ENCODE data around the gene SLC16A12.
A peak's percentile ranks its signal among the peaks of the same experiment; 100 is the strongest.
"Not testable (repeated sequence)": the region's sequence is repeated elsewhere in the genome, so short reads cannot be mapped to it uniquely, and the experiment has no call there.

Gene SLC16A12

DNA sequence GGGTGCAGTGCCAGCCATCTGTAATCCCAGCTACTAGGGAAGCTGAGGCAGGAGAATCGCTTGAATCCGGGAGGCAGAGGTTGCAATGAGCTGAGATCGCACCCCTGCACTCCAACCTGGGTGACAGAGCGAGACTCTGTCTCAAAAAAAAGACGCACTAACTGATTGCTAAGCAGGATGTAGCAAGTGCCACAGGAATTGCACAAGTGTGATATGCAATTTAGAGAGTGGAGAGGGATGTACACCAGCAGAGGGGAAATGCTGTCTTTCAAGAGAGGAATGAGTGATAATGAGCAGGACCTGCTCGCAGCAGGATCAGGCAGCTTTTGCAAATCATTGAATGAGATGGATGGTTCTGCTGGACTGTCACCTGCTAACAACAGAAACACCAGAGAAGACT lies 13.3 kb upstream of the SLC16A12 start:
- no peak for DNase-seq (ENCODE audit: low read depth)

DNA sequence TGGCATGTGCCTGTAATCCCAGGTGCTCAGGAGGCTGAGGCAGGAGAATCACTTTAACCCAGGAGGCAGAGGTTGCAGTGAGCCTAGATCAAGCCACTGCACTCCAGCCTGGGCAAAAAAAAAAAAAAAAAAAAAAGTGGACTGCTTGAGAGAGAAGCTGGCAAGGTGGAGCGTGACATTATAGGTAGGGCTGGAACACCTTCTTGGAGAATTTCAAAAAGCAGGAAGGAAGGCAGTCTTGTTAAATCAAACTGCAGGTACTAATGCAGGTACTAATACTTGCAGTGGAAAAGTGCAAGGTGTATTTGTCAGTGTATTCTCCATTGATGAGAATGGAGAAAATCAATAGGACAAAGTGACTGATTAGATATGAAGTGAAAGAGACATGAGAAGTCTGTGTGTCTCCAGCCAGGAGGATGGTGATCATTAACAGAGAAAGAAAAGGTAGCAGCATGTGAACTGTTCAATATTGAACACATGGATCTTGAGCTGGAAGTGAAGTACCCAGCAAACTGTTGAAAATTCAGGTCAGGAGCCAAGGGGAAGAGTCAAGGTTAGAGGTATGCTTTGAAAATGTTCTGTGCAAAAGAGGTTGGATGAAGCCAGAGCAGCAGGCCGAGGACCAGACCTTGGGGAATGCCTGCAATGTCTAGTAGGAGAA lies 12.6 kb upstream of the SLC16A12 start:
- DNase-seq (ENCODE audit: low read depth), result no peak

DNA sequence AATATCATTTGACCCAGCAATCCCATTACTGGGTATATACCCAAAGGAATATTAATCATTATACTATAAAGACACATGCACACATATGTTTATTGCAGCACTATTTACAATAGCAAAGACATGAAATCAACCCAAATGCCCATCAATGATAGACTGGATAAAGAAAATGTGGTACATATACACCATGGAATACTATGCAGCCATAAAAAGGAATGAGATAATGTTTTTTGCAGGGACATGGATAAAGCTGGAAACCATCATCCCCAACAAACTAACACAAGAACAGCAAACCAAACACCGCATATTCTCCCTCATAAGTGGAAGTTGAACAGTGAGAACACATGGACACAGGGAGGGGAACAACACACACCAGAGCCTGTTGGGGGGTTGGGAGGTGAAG lies 11.3 kb upstream of the SLC16A12 start:
- DNase-seq (ENCODE audit: low read depth), result not testable (repeated sequence)

DNA sequence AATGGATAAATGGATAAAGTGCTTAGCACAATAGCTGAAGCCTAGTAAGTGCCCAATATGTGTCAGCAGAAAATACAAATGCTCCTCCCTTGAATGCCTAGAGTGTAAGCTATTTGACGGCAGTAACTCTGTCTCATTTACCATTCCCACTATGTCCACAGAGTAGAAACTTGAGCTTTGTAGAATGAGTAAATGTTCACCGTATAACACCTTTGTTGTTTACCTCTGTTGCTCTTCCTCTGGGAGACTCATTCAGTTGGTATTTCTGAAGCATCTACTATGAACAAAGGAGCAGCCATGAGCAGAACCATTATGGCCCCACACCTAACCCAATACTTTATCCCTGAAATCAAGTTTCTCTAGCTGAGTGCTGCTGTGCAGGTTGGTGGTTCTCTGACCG lies 8.4 kb upstream of the SLC16A12 start:
- no peak for DNase-seq (ENCODE audit: low read depth)

DNA sequence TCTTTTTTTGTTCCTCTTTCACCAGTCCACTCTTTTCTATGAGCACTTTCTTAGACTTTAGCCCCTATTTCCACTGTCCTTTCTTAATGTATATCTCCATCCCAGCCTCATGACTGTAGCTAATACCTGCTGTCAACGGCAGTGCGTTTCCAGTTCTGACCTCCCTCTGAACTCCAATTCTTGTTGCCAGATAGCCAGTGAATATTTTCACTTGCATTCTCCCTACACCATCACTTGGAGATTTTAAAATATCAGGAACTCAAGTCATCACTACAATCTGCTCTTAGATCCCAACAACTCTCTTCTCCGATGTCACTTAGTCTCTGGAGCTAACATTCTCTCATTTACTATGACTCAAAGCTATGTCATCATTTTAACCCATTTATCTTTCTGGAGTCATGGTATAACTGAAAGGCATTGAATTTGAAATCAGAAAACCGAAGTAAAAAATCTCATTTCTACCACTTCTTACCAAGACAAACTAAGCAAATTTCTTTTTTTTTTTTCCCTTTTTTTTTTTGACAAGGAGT lies 5.1 kb upstream of the SLC16A12 start:
- no peak for DNase-seq (ENCODE audit: low read depth)

DNA sequence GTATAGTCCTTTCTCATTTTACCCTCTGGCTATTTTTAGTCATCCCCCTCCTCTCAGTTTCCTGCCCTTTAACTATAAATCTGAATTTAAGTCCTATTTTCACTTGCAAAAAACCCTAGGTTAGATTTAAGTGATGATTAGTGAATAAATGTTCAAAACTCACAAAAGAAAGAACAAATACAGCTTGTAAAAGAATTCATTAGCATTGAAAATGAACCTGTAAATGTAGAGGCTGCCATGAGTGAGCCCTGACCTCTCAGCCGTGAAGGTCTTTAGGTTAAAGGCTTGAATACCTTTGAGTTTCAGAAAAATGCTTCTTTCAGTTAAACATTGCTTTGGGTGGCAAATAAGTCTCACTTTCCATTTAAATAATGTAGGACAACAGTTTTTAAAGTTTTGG lies 2.0 kb upstream of the SLC16A12 start:
- no peak for DNase-seq (ENCODE audit: low read depth)

DNA sequence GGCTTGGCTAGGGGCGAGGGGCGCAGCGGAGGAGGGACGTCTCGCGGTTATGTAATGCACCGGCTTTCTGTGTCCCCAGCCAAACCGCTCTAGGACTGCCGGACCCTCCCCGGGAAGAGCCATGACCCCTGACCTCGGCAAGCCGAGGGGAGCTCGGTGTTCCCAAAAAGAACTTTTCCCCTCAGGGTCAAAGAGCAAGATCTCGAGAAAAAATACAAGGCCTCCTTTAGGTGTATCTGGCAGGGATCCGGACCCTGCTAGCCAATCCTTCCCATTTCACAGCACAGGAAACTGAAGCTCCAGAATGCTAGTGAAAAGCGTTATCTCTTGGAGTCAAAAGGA lies 590 bp upstream of the SLC16A12 start:
- DNase-seq (ENCODE audit: low read depth), result no peak

DNA sequence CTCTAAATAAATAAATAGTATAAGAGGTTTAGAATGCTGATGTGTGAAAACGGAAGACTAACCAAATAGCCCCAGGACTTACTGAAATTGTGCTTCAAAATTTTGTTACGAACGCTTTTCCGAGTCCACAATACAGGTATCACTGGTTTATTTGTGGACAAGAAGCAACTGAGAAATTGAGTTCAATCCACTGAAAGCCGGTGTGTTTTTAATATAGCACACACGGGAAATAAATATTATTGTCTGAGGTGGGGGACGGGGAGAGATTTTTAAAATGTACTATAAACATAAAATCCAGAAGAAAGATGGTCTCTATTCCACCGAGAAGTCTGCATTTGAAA lies 598 bp downstream of the SLC16A12 start:
- no peak for DNase-seq (ENCODE audit: low read depth)

DNA sequence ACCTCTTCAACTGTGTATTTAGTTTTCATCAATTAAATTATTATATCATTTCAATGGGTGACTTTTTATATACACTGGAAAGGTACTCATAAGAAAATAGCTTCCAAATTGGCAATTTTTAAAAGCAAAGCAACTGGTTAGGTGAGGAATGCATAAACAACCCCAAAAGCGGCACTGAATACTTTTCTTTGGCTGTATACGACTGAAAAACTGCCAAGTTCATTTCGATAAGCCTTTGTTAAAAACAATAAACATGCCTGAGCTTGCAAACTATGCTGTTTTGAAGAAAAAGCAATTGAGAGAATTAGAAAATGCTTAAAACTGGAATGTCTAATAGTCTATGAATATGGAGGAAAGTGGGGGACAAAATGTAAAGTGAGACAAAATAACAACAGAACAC lies 2.9 kb downstream of the SLC16A12 start:
- DNase-seq (ENCODE audit: low read depth), result no peak

DNA sequence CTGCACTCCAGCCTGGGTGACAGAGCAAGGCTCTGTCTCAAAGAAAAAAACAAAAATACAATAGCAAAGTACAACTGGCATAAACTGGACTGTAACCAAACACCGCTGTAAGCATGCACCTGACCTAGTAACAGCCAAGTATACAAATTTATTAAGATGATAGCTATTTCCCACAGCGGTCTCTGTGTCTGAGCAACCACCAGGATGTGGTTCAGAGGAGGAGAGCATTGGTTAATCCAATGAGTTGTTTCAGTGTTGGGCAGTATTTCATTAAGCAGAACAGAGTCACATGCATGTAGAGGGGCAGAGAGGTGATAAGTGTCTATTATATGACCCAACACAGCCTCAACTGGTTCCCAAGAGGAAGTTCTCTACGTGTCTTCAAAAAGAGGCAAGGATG lies 4.0 kb downstream of the SLC16A12 start:
- no peak for DNase-seq (ENCODE audit: low read depth)

DNA sequence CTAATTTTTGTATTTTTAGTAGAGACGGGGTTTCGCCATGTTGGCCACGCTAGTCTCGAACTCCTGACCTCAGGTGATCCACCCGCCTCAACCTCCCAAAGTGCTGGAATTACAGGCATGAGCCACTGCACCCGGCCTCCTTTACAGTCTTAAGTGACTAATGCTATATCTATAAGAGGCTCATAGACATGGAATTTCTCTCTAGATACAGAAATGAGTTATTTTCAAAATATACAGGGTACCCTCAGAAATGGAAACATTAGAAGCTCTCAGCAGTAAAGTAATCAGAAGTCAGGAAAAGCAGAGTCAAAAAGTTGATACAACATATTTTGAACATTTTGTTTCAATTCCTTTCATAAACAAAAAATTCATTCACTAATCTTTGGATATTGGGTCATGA lies 5.7 kb downstream of the SLC16A12 start:
- not testable (repeated sequence) for DNase-seq (ENCODE audit: low read depth)

DNA sequence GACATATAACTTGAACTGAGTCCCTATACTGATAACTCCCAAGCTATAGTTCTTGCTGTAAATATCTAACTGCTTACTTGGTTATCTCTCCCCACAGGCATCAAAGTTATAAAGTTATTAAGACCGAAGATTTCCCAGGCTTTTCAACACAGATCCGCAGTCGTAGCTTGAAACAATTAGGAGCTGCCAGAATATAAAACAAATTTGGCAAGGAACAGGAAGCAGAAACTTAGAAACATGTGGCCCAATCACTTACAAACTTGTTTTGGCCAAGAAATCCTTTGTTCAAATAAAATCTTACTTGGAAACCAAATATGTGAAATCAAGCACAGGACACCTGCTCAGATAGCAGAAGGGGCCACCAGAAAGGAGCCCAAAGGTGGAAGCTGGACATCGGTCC lies 9.0 kb downstream of the SLC16A12 start:
- no peak for DNase-seq (ENCODE audit: low read depth)

DNA sequence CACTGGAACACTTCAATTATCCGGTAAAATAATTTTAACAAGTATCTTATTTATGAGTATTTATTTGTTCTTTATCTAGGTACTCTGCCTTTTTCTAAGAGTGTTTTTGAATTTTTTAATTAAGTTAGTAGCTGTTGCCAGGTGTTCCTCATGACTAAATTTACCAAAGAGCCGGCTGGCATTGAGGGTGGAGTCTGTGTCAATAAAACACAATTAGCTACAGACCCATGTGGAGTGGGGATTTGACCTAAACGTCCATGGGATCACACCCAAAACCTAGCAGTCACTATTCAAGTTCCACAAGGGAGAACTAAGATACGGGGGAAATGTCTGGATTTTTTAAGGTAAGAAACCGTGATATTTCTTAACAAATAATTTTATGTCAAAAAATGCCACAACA lies 9.8 kb downstream of the SLC16A12 start:
- no peak for DNase-seq (ENCODE audit: low read depth)

DNA sequence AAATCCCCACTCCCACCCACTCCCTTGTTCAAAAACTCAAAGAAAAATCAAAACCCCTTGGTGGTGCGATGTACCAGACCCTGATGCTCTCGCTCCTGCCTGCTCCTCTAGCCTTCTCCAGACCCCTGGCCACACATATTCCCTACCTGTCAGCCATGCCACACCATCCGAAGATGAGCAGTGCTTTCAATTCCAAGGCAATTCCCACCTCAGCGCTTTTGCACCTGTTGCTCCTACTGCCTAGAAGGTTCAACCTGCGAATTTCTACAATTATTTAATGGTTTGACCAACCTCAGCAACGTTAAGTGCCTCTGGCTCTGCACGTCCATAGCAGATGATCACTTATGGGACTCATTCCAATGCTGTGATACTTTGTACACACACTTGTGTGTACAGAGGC lies 11.1 kb downstream of the SLC16A12 start:
- DNase-seq (ENCODE audit: low read depth), result no peak

DNA sequence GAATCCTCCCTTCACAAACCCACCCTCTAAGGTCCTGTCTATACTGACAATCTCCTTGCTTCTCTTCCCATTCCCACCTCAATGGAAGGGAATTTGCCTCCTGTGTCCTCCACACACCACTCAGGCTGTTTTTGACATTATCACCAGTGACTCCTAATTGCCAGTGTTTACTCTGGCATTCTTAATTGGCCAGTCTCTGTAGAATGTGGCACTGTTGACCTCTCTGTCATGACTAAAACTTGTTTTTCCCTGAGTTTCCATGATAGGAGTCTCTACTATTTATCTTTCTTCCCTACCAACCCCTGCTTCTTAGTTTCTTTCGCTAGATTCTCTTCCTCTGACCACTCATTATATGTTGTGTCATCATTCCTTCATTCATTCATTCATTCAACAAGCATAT lies 12.1 kb downstream of the SLC16A12 start:
- no peak for DNase-seq (ENCODE audit: low read depth)

DNA sequence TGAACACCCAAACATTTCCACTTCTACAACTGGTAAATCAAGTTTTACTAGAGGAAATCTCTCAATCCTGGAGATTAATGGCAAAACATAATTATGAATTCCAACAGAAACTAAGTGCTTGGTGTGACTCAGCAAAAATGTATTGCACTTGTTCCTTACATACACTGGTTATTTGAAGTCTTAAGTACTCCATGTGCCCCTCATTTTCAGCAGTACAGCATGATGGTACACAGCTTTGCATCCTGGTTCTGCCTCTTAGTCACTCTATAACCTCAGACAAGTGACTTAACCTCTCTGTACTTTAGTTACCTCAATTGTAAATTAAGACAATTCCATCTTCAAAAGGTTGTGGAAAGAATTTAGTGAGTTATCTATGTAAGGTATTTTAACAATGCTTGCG lies 12.9 kb downstream of the SLC16A12 start:
- no peak for DNase-seq (ENCODE audit: low read depth)

DNA sequence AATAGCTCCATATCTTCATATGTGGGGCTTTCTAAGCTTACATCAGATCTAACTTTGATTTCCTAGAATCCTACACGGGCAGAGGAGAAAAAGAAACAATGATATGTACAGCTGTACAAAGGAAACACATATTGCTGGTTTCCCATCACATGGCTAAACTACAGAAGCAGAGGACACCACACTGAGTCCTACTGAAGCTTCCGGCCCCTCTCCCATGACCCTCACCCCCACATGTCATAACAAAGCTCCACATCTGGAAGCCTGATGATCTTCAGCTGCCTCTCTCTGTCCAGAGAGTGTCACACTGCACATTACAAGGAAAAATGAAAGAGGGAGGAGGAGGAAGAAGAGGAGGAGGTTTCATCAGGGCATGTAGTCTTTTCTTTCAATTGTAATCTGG lies 14.0 kb downstream of the SLC16A12 start:
- DNase-seq (ENCODE audit: low read depth), result no peak

DNA sequence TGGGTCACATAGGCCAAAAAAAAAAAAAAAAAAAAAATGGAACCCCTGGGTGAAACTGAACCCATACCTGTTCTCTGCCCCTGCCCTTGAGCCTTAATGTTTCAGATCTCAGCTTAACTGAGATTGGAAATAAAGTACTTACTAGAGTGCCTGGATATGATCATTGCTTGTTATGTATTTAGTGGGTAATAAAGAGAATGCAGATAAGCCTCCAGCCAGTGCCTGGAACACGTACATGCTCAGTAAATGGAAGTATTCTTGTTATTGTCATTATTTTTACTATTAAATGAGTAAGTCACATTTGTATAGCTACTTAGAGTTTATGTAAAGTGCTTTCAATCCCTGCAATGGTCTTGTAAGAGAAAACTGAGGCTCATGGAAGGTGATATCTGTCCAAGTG lies 14.7 kb downstream of the SLC16A12 start:
- no peak for DNase-seq (ENCODE audit: low read depth)

DNA sequence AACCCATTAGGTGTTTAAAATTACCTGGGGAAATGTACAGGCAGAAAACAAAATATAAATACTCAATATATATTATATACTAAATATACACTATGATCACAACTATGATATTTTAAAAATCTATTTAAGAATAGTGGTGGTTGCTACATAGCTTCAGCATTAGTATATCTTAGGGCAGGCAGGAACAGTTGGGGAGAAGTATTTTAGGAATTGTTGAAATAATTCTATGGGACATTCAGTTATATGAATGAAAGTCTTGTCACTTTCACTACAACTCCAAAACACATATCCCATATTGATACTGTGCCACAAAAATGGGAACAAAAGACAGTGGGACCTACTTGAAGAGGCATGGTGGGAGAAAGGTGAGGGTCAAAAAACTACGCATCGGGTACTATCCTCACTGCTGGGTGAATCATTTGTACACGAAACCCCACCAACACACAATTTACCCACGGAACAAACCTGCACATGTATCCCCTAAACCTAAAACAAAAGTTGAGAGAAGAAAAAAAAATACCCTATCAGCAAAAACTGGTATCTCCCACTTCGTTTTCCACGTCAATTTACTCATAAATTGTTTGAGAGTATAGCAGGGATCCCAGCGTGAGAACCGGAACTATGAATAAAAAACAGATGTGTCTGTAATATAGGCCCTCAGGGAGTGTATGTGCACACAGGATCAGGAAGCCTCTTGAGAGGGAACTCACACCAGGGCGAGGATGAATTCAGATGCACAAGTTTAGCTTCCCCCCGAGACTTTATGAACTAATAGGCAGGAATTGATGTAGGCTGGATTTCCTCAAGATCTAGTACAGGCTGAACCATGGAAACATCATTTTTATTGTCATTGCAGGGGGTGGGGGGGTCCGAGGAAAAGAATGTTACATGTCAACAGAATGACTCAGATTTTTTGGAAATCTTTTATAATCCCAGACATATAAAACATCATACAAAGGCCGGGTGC lies 16.2 kb downstream of the SLC16A12 start:
- no peak for DNase-seq (ENCODE audit: low read depth)

DNA sequence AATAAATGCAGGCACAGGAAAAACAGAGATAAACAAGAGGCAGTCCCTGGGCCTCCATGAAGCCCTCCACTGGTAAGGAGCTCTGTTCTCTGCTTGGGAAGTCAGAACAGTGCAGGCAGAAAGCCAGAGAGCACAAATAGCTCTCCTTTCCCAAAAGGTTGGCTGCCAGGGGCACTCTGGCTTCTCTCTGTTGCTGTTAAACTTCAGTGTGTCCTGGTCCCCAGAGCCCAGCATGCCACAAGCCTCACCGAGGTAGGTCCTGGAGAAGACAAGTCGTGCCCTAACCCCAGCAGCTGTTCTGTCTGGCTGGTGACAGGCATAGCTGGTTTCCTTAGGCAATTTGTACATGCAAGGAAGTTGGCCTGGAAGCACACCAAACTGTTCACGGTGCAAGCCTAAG lies 17.3 kb downstream of the SLC16A12 start:
- DNase-seq (ENCODE audit: low read depth), result no peak

DNA sequence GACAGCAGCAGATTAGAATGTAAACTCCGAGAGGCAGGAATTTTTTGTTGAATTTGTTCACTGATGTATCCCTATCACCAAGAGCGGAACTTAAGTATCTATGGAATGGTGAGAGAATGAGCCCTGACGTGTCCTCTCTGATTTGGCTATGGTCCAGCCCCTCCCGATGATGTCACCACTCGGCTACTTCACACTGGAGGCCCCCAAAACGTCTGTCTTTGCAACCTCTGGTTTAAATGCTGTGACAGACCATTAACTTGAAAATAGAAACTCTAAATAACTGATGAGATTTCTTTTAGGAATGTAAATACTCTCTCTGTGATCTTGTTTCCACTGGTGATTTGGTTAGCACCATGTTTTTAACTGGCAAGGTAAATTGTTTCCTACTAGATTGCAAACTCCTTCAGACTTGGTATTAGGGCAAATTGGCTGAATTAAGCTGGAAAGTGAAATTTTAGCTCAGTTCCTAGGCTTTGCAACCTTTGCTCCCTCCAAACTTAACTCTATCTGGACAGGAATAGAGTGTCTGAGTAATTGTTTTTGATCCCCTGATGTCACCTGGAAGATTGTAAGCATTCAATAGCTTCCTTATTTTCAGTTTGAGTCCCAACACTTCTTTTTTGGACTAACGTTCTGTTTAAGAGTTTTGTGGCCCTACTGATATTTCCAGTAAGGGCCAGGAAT lies 19.1 kb downstream of the SLC16A12 start:
- DNase-seq (ENCODE audit: low read depth), result peak; percentile 94

DNA sequence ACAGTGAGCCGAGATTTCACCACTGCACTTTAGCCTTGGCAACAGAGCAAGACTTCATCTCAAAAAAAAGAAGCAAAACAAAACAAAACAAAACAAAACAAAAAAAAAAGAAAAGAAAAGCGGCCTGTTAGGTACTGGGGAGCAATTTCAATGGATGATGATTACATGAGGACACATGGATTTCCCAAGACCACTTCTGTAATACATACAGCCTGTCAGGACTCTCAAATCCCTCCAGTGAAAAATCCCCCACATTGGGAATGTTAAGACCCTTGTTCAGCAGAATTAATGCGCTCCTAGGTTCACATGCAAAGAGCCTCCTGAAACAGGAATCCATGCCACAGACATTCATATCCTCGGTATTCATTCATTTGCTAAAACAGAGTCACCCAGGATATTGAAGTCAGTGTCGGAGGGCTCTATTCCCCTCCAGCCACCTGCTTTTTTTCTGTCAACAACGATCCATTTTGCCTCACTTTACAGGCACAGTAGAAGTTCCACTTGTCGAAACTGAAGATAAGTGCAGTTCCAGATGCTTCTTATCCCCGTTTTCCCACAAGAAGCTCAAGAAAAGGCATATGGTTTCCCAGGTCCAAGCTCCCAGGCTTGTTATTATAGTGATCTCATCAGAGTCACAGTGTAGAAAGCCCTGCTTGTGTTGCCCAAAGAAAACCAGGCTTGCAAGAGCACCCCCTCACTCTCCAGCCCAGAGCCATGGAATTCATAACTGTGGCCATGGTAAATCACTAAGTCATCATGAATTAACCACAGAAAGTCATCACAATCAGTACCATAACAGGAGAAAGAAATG lies 20.2 kb downstream of the SLC16A12 start:
- DNase-seq (ENCODE audit: low read depth), result peak; percentile 100

Measured in non-pigmented ciliary epithelial cell (primary cell).